Muscle layer of duodenum (tissue), 2 donors: ENCODE measurements around the gene CCDC7.
"Not testable (repeated sequence)": the region's sequence is repeated elsewhere in the genome, so short reads cannot be mapped to it uniquely, and the experiment has no call there.

Experiments
- H3K27ac ChIP-seq: one replicate; pipeline ENCODE4 v1.7.0; 2013; ENCODE audit warnings: mild to moderate bottlenecking, low read length
- H3K27me3 ChIP-seq: one replicate; pipeline ENCODE4 v1.7.0; 2013; ENCODE audit warnings: low read depth, mild to moderate bottlenecking, control low read depth, low read length
- H3K36me3 ChIP-seq, 2 donors: one replicate each; pipeline ENCODE4 v1.7.0; 2013; ENCODE audit warnings: low read length in 2 of 2, control low read depth in 1 of 2, mild to moderate bottlenecking in 1 of 2; ENCODE audit not compliant: insufficient read depth in 2 of 2, control insufficient read depth in 1 of 2
- H3K4me1 ChIP-seq, 2 donors: one replicate each; pipeline ENCODE4 v1.7.0; 2013; ENCODE audit warnings: low read length in 2 of 2, mild to moderate bottlenecking in 2 of 2, control low read depth in 1 of 2, moderate library complexity in 1 of 2; ENCODE audit not compliant: insufficient read depth in 2 of 2, control insufficient read depth in 1 of 2
- H3K4me3 ChIP-seq, 2 donors: one replicate each; pipeline ENCODE4 v1.7.0; 2013; ENCODE audit warnings: low read length in 2 of 2, low read depth in 1 of 2, mild to moderate bottlenecking in 1 of 2
- H3K9me3 ChIP-seq, 2 donors: one replicate each; pipeline ENCODE4 v1.7.0; 2013; ENCODE audit warnings: low read length in 2 of 2, control low read depth in 1 of 2, mild to moderate bottlenecking in 1 of 2; ENCODE audit not compliant: control insufficient read depth in 1 of 2
- donor health status: healthy.

CCDC7 gene

GRCh38 chr10:32501906-32502305 is 56.0 kb downstream of the CCDC7 start:
- Histone ChIP-seq H3K27ac (no peak overlapping the region), H3K4me1 (no peaks in the 10 kb centered on the region), H3K9me3 (no peaks in the 10 kb centered on the region), H3K4me3 (no peak overlapping the region), H3K27me3 (no peaks in the 10 kb centered on the region), H3K36me3 (peaks cover 0 to 13% of the 10 kb centered on the region in 2 donors)

- peaks cover 0 to 13% of the 10 kb centered on the region in 2 donors for H3K36me3 ChIP-seq
Observed at GRCh38 chr10:32505762-32506420, 60.0 kb downstream of the CCDC7 start.

GRCh38 chr10:32511599-32511998 is 65.7 kb downstream of the CCDC7 start:
- no peaks in the 10 kb centered on the region for H3K4me1 ChIP-seq
- H3K36me3 ChIP-seq, result peaks cover 0 to 7% of the 10 kb centered on the region in 2 donors
- no peaks in the 10 kb centered on the region for H3K27me3 ChIP-seq
- no peaks in the 10 kb centered on the region for H3K9me3 ChIP-seq
- H3K4me3 ChIP-seq, result no peak overlapping the region
- no peak overlapping the region for H3K27ac ChIP-seq

More at GRCh38 chr10:32505762-32506420, 60.0 kb downstream of the CCDC7 start:
- not testable (repeated sequence) for H3K4me3 ChIP-seq, H3K9me3 ChIP-seq, H3K4me1 ChIP-seq, H3K27ac ChIP-seq, H3K27me3 ChIP-seq

GRCh38 chr10:32516567-32517495 is 70.9 kb downstream of the CCDC7 start:
- H3K36me3 ChIP-seq, result peaks cover 0 to 9% of the 10 kb centered on the region in 2 donors
- no peak overlapping the region for H3K4me3 ChIP-seq
- H3K4me1 ChIP-seq, result no peaks in the 10 kb centered on the region
- H3K9me3 ChIP-seq, result peaks cover 6 to 15% of the 10 kb centered on the region in 2 donors
- no peaks in the 10 kb centered on the region for H3K27me3 ChIP-seq
- no peak overlapping the region for H3K27ac ChIP-seq

- no peaks in the 10 kb centered on the region for H3K36me3 ChIP-seq
- no peak overlapping the region for H3K4me3 ChIP-seq
- no peaks in the 10 kb centered on the region for H3K27me3 ChIP-seq
- H3K4me1 ChIP-seq, result no peaks in the 10 kb centered on the region
- H3K27ac ChIP-seq, result no peak overlapping the region
- H3K9me3 ChIP-seq, result peaks cover 0 to 9% of the 10 kb centered on the region in 2 donors
Observed at GRCh38 chr10:32530231-32530630, 84.3 kb downstream of the CCDC7 start.

GRCh38 chr10:32538256-32538655 is 92.3 kb downstream of the CCDC7 start:
- peaks cover 0 to 3% of the 10 kb centered on the region in 2 donors for H3K36me3 ChIP-seq
- no peaks in the 10 kb centered on the region for H3K27me3 ChIP-seq
- H3K4me1 ChIP-seq, result no peaks in the 10 kb centered on the region
- H3K27ac ChIP-seq, result no peak overlapping the region
- no peak overlapping the region for H3K4me3 ChIP-seq
- H3K9me3 ChIP-seq, result peaks cover 0 to 11% of the 10 kb centered on the region in 2 donors

- peaks cover 0 to 3% of the 10 kb centered on the region in 2 donors for H3K9me3 ChIP-seq
- H3K27ac ChIP-seq, result no peak overlapping the region
- no peaks in the 10 kb centered on the region for H3K27me3 ChIP-seq
Observed at GRCh38 chr10:32540691-32541470, 94.9 kb downstream of the CCDC7 start.

GRCh38 chr10:32548208-32548607 is 102.3 kb downstream of the CCDC7 start:
- Histone ChIP-seq H3K4me1 (no peaks in the 10 kb centered on the region), H3K27ac (no peak overlapping the region), H3K9me3 (no peaks in the 10 kb centered on the region), H3K36me3 (no peaks in the 10 kb centered on the region), H3K27me3 (no peaks in the 10 kb centered on the region), H3K4me3 (no peak overlapping the region)

More at GRCh38 chr10:32540691-32541470, 94.9 kb downstream of the CCDC7 start:
- Histone ChIP-seq H3K36me3 (peaks cover 0 to 3% of the 10 kb centered on the region in 2 donors), H3K4me3 (no peak overlapping the region), H3K4me1 (no peaks in the 10 kb centered on the region)

GRCh38 chr10:32556783-32557395 is 110.9 kb downstream of the CCDC7 start:
- Histone ChIP-seq H3K4me3 (no peak overlapping the region), H3K4me1 (no peaks in the 10 kb centered on the region), H3K9me3 (no peaks in the 10 kb centered on the region), H3K27me3 (no peaks in the 10 kb centered on the region), H3K36me3 (no peaks in the 10 kb centered on the region), H3K27ac (no peak overlapping the region)

GRCh38 chr10:32562695-32563094 is 116.8 kb downstream of the CCDC7 start:
- H3K27ac ChIP-seq, H3K4me1 ChIP-seq, H3K9me3 ChIP-seq, H3K27me3 ChIP-seq, H3K4me3 ChIP-seq, H3K36me3 ChIP-seq: not testable (repeated sequence)
